ENCODE results near the gene CXCL16.

GRCh38 chr17:4768298-4768697, 28.6 kb upstream of the CXCL16 start:
- TF ChIP-seq CTCF (IDR thresholded peaks at IDR 0.05) (no peak), POLR2A (IDR thresholded peaks at IDR 0.05) (no peak), EP300 (IDR thresholded peaks at IDR 0.05) (no peak)
